AG09309 (cell line): Measurements from ENCODE around the gene ADGRV1.

Experiments used
- DNase-seq: peaks from one replicate; pipeline ENCODE4 v3.0.0-alpha.2; 2010; ENCODE audit warnings: low read depth
- H3K4me3 ChIP-seq: 2 replicates; pipeline ENCODE4 v1.5.1; 2011; ENCODE audit warnings: mild to moderate bottlenecking, low read depth, low read length, moderate library complexity; ENCODE audit not compliant: control insufficient read depth
- TF ChIP-seq, protein P1 (sequence below): IDR thresholded peaks from 2 replicates; pipeline ENCODE4 v1.5.1; 2011; ENCODE audit warnings: mild to moderate bottlenecking, low read depth, low read length, inconsistent platforms; ENCODE audit not compliant: insufficient read depth, control insufficient read depth; ENCODE audit errors: missing control alignments

The ADGRV1 gene

DNA sequence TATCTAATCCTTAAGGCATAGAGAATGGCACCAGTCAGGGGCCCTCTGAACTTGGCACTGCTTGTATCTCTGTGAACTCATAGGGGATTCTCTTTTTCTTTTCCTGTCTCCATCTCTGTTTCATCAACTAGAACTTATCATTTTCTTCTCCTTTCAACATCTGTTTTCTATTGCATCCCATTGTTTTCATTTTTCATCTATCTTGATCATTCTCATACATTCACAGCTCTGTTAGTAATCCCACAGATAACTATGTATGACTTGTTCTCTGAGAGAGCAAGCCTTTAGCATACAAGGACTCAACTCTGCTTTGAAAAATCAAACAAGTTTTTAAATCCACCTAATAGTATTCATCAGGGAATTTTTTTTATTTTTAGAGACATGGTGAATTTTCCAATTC, 560.2 kb downstream of the ADGRV1 start:
- TF ChIP-seq, protein P1, sequence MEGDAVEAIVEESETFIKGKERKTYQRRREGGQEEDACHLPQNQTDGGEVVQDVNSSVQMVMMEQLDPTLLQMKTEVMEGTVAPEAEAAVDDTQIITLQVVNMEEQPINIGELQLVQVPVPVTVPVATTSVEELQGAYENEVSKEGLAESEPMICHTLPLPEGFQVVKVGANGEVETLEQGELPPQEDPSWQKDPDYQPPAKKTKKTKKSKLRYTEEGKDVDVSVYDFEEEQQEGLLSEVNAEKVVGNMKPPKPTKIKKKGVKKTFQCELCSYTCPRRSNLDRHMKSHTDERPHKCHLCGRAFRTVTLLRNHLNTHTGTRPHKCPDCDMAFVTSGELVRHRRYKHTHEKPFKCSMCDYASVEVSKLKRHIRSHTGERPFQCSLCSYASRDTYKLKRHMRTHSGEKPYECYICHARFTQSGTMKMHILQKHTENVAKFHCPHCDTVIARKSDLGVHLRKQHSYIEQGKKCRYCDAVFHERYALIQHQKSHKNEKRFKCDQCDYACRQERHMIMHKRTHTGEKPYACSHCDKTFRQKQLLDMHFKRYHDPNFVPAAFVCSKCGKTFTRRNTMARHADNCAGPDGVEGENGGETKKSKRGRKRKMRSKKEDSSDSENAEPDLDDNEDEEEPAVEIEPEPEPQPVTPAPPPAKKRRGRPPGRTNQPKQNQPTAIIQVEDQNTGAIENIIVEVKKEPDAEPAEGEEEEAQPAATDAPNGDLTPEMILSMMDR, result no peak
- DNase-seq, result peak; percentile 27
- no peak overlapping the region for H3K4me3 ChIP-seq

DNA sequence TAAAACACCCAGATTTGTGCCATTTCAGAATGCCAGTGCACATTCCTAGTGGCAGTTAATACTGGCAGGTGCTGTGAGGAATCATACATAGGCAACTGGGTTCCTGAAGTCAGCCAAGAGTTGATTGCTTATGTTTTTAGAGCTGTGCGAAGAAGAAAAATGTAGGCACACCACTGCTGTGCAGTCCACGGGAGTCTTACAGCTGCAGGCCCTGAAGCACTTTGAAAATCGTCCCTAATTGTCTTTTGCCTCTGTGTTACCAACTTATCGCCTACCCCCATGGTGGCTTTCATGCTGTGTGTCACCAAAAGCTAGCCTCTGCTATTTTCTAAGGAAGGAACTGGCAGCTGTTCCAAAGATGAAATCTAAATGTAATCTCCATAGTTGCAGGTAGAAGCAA, 560.6 kb downstream of the ADGRV1 start:
- TF ChIP-seq, protein P1, result no peak
- no peak overlapping the region for H3K4me3 ChIP-seq

DNA sequence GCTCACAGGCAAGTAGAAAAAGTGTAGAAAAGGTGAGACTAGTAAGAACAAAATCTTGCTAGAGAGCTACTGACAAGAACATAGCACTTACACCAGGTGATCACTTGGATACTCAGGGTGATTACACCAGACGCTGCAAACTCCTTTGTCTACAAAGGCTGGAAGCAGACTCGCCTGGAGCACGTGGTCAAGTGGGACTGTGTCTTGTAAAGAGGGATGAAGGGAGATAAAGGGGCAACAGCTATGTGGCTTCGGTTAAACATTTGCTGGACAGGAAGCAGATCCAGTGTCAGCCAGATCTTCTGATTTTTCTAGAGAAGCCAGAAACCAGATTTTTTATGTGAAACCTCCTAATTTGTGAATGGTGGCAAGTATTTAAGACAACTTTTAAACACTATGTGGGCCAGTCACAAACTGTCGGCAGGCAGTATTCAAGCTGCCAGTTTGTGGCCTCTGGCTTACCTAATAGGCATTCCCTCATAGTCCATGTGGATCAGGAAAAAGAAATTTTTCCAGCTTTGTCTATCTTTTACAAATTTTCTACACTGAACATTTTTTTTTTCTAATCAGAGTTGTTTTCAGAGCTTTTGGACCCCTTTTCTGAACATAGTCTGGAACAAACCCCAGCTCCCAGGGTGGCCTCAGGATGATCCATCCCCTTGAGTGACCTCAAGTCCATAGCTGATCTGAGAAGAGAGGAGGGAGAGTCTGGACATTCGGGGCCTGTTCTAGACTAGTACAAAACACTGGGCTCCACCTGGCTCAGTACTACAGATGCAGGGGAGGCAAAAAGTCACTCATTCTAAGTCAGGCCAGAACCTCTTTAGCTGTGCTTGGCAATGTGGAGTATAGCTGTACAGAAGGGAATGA, 561.6 kb downstream of the ADGRV1 start:
- H3K4me3 ChIP-seq, result no peak overlapping the region
- TF ChIP-seq, protein P1, result no peak
- no peak for DNase-seq

More for the DNA sequence above, 560.6 kb downstream of the ADGRV1 start:
- DNase-seq, result no peak

DNA sequence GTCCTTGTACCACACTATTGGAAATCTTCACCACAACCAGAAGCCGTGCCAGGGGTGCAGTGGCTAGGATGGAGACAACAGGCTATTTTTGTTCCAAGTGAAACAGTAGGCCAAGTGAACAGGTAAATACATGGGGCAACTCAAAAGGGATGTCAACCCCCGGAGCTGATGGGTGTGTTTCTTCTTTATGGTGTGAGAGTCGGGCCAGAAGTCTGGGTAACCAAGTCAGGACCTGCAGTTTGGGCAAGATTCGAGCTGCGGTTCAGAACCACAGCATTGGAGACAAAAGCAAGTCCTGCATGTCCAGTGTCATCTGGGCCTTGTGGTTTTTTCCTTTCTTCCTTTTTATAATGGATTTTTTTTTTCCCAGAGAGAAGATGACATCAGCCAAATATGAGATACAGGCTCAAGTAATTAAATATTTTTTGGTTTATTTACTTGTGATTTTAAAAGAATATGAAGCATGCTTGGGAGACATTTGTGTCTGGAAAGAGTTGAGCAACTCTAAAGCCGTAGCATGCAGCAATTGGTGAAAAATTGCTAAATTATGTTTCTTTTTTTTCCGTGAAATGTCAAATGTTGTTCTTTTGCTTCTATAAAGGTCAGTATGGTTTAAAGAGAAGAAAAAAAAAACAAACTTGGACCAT, 562.9 kb downstream of the ADGRV1 start:
- TF ChIP-seq, protein P1, result no peak
- no peak overlapping the region for H3K4me3 ChIP-seq
- DNase-seq, result no peak

DNA sequence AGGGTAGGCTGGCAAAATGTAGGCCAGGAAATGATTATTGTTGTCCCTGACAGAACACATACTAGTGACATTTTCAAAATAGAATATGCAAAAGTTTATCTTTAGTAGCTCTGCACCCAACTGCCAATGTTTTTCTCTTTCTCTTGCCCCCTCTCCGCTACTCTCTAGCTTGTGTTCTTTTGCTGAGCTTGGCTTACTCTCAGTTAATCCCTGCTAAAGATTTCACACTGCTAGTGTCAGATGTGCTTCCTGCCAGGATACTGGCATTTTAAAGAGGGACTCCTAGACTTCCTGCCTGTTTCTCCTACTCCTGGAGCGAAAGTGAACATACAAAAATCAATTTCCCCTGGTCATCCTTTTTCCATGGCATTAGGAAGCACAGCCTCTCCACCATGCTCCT, 564.1 kb downstream of the ADGRV1 start:
- no peak overlapping the region for H3K4me3 ChIP-seq
- TF ChIP-seq, protein P1, result no peak
- no peak for DNase-seq

DNA sequence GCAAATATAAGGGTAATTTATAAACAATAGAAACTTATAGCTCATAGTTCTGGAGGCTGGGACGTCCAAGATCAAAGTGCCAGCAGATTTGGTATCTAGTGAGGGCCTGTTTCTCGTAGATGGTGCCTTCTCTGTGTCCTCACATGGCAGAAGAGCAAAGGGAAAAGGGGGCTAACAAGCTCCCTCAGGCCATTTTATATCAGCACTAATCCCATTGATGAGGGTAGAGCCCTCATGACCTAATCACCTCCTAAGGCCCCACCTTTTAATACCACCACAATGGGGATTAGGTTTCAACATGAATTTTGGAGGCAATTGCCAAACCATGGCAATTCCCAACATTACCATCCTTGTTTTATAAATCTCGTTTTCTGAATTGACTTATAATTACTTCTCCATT, 564.7 kb downstream of the ADGRV1 start:
- DNase-seq, result no peak
- no peak overlapping the region for H3K4me3 ChIP-seq
- TF ChIP-seq, protein P1, result no peak
